ENCODE measurements around the gene CERKL.

GRCh38 chr2:181499231-181499630 is 157.7 kb downstream of the CERKL start:
- no peak for TF ChIP-seq PPARA (CRISPR knock-in tag; IDR thresholded peaks at IDR 0.05; ENCODE audit: borderline replicate concordance)
- no peak for TF ChIP-seq SNAI2 (CRISPR knock-in tag; IDR thresholded peaks at IDR 0.05)
- no peak for TF ChIP-seq CREB5 (CRISPR knock-in tag; IDR thresholded peaks at IDR 0.05; ENCODE audit: low read depth)
- no peak for TF ChIP-seq POU6F1 (CRISPR knock-in tag; IDR thresholded peaks at IDR 0.05; ENCODE audit: borderline replicate concordance, low read depth)
- no peak for TF ChIP-seq PATZ1 (CRISPR knock-in tag; IDR thresholded peaks at IDR 0.05; ENCODE audit: borderline replicate concordance)
- no peak for TF ChIP-seq OSR1 (CRISPR knock-in tag; IDR thresholded peaks at IDR 0.05)
- TF ChIP-seq ISL1 (CRISPR knock-in tag; IDR thresholded peaks at IDR 0.05): no peak
- no peak for TF ChIP-seq ZNF565 (CRISPR knock-in tag; conservative IDR thresholded peaks at IDR 0.05; ENCODE audit: low read depth)
- no peak for TF ChIP-seq ZFP30 (CRISPR knock-in tag; IDR thresholded peaks at IDR 0.05)
- no peak for TF ChIP-seq ZC3H10 (CRISPR knock-in tag; IDR thresholded peaks at IDR 0.05)
- no peak for TF ChIP-seq ARNTL (CRISPR knock-in tag; IDR thresholded peaks at IDR 0.05; ENCODE audit: borderline replicate concordance, low read depth)
- no peak for TF ChIP-seq GLIS3 (CRISPR knock-in tag; IDR thresholded peaks at IDR 0.05)
- TF ChIP-seq ZNF8 (CRISPR knock-in tag; IDR thresholded peaks at IDR 0.05): no peak

All from SK-N-SH treated with all-trans-retinoic acid at 6 μM for 48 hours (cell line).